H1 (cell line): Measurements from ENCODE around the gene CPNE5. TPM values are rescaled to one million over a fixed set of nuclear protein-coding genes. Genes with fewer than 3 reads are reported as not detected.

ENCODE experiments used
- CTCF ChIP-seq, 3 experiments: IDR thresholded peaks; 1 replicate in 2 of 3; 2 replicates in 1 of 3; pipeline versions ENCODE4 v1.5.1 to v1.6.1; 2011; ENCODE audit warnings: low read length in 3 of 3, mild to moderate bottlenecking in 3 of 3, inconsistent platforms in 2 of 3, low read depth in 1 of 3, moderate library complexity in 1 of 3; ENCODE audit not compliant: insufficient read depth in 1 of 3; ENCODE audit errors: control extremely low read depth in 1 of 3
- polyA plus RNA-seq, 7 experiments: library from polyadenylated mRNA; depleted of rRNA in 3 of 7; stranded (reverse) in 5 of 7; unstranded in 2 of 7; fragments of >200 nt in 5 of 7; fragments of 200-250 nt in 2 of 7; gene quantifications; 1 replicate in 5 of 7; 2 replicates in 1 of 7; 4 replicates in 1 of 7; pipeline versions ENCODE4 v1.2.1 to v1.2.3, GENCODE V29; 2011 to 2013; ENCODE audit warnings: missing spikeins in 2 of 7, mixed read lengths in 2 of 7
- total RNA-seq: library from RNA; stranded (reverse); fragmentation: NEBNext Ultra II Directional; extraction: Animal tissue kit (Norgen Biotek cat#: 25700); gene quantifications from 2 replicates; pipeline ENCODE4 v1.2.1, GENCODE V29; 2021

The CPNE5 gene
- total and polyA plus RNA-seq, 2 of the 8 experiments (the other 6 are each of a cell fraction or from before 2014, with no cell fraction given): 0.88 to 1.8 TPM

DNA sequence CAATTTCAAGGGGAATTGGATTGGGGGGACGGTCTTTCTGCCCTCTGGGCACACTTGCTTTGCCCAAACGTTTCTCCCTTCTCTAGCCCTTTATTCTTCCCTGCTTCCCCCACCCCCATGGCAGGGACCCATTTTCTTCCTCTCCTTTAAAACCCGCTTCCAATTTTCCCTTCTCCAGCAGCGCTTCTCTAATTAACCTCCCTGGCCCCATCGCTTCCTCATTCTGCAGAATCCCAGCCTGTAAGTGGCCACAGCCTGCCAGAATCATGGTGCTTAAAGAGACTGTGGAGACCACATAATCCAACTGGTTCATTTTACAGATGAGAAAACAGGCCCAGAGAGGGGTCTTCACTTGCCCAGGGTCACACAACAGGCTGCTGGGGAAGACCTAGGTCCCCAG lies 61.4 kb downstream of the CPNE5 start (continued):
- no peak for TF ChIP-seq CTCF (IDR thresholded peaks at IDR 0.05; ENCODE audit: control extremely low read depth in 1 of 3, insufficient read depth in 1 of 3, low read depth in 1 of 3, low read length in 3 of 3)
